GM12878 (cell line): Measurements from ENCODE around the gene CPSF4L. TPM values are rescaled to one million over a fixed set of nuclear protein-coding genes. Genes with fewer than 3 reads are reported as not detected.

ENCODE experiments used
- ATAC-seq: fragments of 200-7000 bp; cut with Tn5 transposase; 3 replicates; pipeline ENCODE4 v1.9.1; 2020; ENCODE audit warnings: mild to moderate bottlenecking, moderate library complexity
- BruUV-seq: library from RNA; stranded (reverse); fragments of 400-500 nt; replicated peaks from 2 replicates; lab custom pipeline; 2021; lab: Mats Ljungman, UMichigan
- CTCF ChIA-PET: fragments of 300-600 bp; sonication (Branson Sonifier 250); formaldehyde crosslinking; extraction: SDS; loops from one replicate; lab custom pipeline; 2021; ENCODE audit warnings: inconsistent platforms; lab: Yijun Ruan, JAX
- POLR2A ChIA-PET: fragments of 350-600 bp; formaldehyde crosslinking; extraction: SDS; loops from one replicate; lab custom pipeline; 2021; ENCODE audit warnings: inconsistent platforms; lab: Charles Lee
- RAD21 ChIA-PET: fragments of 300-600 bp; sonication (Branson Sonifier 250); formaldehyde crosslinking; loops from one replicate; lab custom pipeline; 2023; ENCODE audit warnings: antibody characterized with exemption; ENCODE audit not compliant: unreplicated experiment; lab: Charles Lee
- SMC1A ChIA-PET: fragments of 300-600 bp; sonication (Branson Sonifier 250); formaldehyde crosslinking; loops from one replicate; lab custom pipeline; 2023; ENCODE audit not compliant: unreplicated experiment, uncharacterized antibody; lab: Charles Lee
- DNase-seq: peaks from one replicate; pipeline ENCODE4 v3.0.0-alpha.2; 2011; ENCODE audit warnings: low read depth, low spot score
- FAIRE-seq: peaks from 3 replicates; lab custom pipeline; 2011; peaks lifted over from hg19 to GRCh38; lab: Jason Lieb, UNC
- H2AFZ ChIP-seq: 2 replicates; pipeline ENCODE4 v1.6.0; 2011; ENCODE audit warnings: low read depth, low read length, control low read depth; ENCODE audit not compliant: control insufficient read depth
- H3K27ac ChIP-seq: 2 replicates; pipeline ENCODE4 v1.5.1; 2011; ENCODE audit warnings: control low read depth; ENCODE audit not compliant: control insufficient read depth, insufficient read depth
- H3K27me3 ChIP-seq, 2 experiments: replicated peaks in 1 of 2; 2 replicates each; pipeline versions ENCODE4 v1.6.0 to v1.6.1; 2011; ENCODE audit warnings: low read length in 1 of 2; ENCODE audit not compliant: control insufficient read depth in 2 of 2, insufficient read depth in 2 of 2
- H3K36me3 ChIP-seq, 2 experiments: 2 replicates each; pipeline ENCODE4 v1.5.1; 2011; ENCODE audit warnings: low read length in 1 of 2; ENCODE audit not compliant: control insufficient read depth in 2 of 2, insufficient read depth in 2 of 2
- H3K4me1 ChIP-seq: 2 replicates; pipeline ENCODE4 v1.6.1; 2011; ENCODE audit warnings: mild to moderate bottlenecking, low read length, moderate library complexity, mixed read lengths; ENCODE audit not compliant: control insufficient read depth, insufficient read depth
- H3K4me2 ChIP-seq: 2 replicates; pipeline ENCODE4 v1.6.0; 2011; ENCODE audit warnings: control low read depth; ENCODE audit not compliant: control insufficient read depth, insufficient read depth
- H3K4me3 ChIP-seq: fragments of 200-600 bp; sonication (generic); 2 replicates; pipeline ENCODE4 v1.5.1; 2016
- H3K79me2 ChIP-seq: 2 replicates; pipeline ENCODE4 v1.6.0; 2011; ENCODE audit warnings: low read length; ENCODE audit not compliant: control insufficient read depth, insufficient read depth
- H3K9ac ChIP-seq: 2 replicates; pipeline ENCODE4 v1.8.0; 2011; ENCODE audit warnings: low read length, control low read depth, mixed read lengths; ENCODE audit not compliant: control insufficient read depth, insufficient read depth
- H3K9me3 ChIP-seq: replicated peaks from 3 replicates; pipeline ENCODE4 v1.5.1; 2011; ENCODE audit warnings: mild to moderate bottlenecking, low read length; ENCODE audit not compliant: control insufficient read depth, insufficient read depth
- H4K20me1 ChIP-seq: 2 replicates; pipeline ENCODE4 v1.6.0; 2011; ENCODE audit not compliant: control insufficient read depth, insufficient read depth
- ATF2 ChIP-seq: IDR thresholded peaks from 2 replicates; pipeline ENCODE4 v1.6.1; 2012; ENCODE audit warnings: low read length, inconsistent platforms
- BCL11A ChIP-seq: IDR thresholded peaks from 2 replicates; pipeline ENCODE4 v1.6.1; 2011; ENCODE audit warnings: low read depth, low read length
- BMI1 ChIP-seq: fragments of 450-650 bp; IDR thresholded peaks from 2 replicates; pipeline ENCODE4 v1.6.1; 2016; ENCODE audit warnings: mild to moderate bottlenecking, moderate library complexity, borderline replicate concordance
- CBX5 ChIP-seq: sonication (generic); IDR thresholded peaks from 2 replicates; pipeline ENCODE4 v1.6.1; 2016; ENCODE audit warnings: low read depth, moderate library complexity, mild to moderate bottlenecking, inconsistent platforms
- CHD1 ChIP-seq: IDR thresholded peaks from 2 replicates; pipeline ENCODE4 v1.6.1; 2012; ENCODE audit warnings: low read depth, low read length, improper control_type of control experiment
- CHD2 ChIP-seq: IDR thresholded peaks from 2 replicates; pipeline ENCODE4 v1.6.1; 2011; ENCODE audit warnings: low read depth, low read length, improper control_type of control experiment, borderline replicate concordance
- EED ChIP-seq: sonication (generic); IDR thresholded peaks from 2 replicates; pipeline ENCODE4 v1.6.1; 2016; ENCODE audit warnings: antibody characterized with exemption, low read depth
- ESRRA ChIP-seq: IDR thresholded peaks from 2 replicates; pipeline ENCODE4 v1.6.1; 2012; ENCODE audit warnings: mild to moderate bottlenecking, low read length, improper control_type of control experiment
- FOXK2 ChIP-seq: fragments of 450-650 bp; IDR thresholded peaks from 2 replicates; pipeline ENCODE4 v1.6.1; 2017; ENCODE audit warnings: mild to moderate bottlenecking, moderate library complexity
- FOXM1 ChIP-seq: IDR thresholded peaks from 2 replicates; pipeline ENCODE4 v1.6.1; 2012; ENCODE audit warnings: low read depth, mild to moderate bottlenecking, inconsistent platforms, low read length, moderate library complexity
- MXI1 ChIP-seq: fragments of 150-350 bp; IDR thresholded peaks from 2 replicates; pipeline ENCODE4 v1.6.1; 2011; ENCODE audit warnings: low read depth, mild to moderate bottlenecking, inconsistent platforms, low read length, improper control_type of control experiment
- NBN ChIP-seq: fragments of 450-650 bp; IDR thresholded peaks from 2 replicates; pipeline ENCODE4 v1.6.1; 2016
- NFYB ChIP-seq: IDR thresholded peaks from 2 replicates; pipeline ENCODE4 v1.6.1; 2011; ENCODE audit warnings: low read depth, mild to moderate bottlenecking, low read length, improper control_type of control experiment, moderate library complexity; ENCODE audit not compliant: insufficient read depth
- PAX5 ChIP-seq: IDR thresholded peaks from 2 replicates; pipeline ENCODE4 v1.6.1; 2011; ENCODE audit warnings: low read depth, low read length, borderline replicate concordance
- PAX8 ChIP-seq: fragments of 450-650 bp; IDR thresholded peaks from 2 replicates; pipeline ENCODE4 v1.6.1; 2017; ENCODE audit warnings: mild to moderate bottlenecking, moderate library complexity
- POLR2A ChIP-seq: IDR thresholded peaks from 2 replicates; pipeline ENCODE4 v1.6.1; 2011; ENCODE audit warnings: low read depth, mild to moderate bottlenecking, low read length
- RUNX3 ChIP-seq: IDR thresholded peaks from 2 replicates; pipeline ENCODE4 v1.6.1; 2012; ENCODE audit warnings: low read length, inconsistent platforms
- SIN3A ChIP-seq: IDR thresholded peaks from 2 replicates; pipeline ENCODE4 v1.6.1; 2012; ENCODE audit warnings: low read depth, low read length, improper control_type of control experiment
- SP1 ChIP-seq: IDR thresholded peaks from one replicate; pipeline ENCODE4 v1.6.1; 2011; ENCODE audit warnings: low read depth, low read length
- SREBF2 ChIP-seq: IDR thresholded peaks from 2 replicates; pipeline ENCODE4 v1.6.1; 2012; ENCODE audit warnings: mild to moderate bottlenecking, low read length
- SRF ChIP-seq, 2 experiments: IDR thresholded peaks; 2 replicates each; pipeline ENCODE4 v1.6.1; 2011; ENCODE audit warnings: low read depth in 2 of 2, low read length in 2 of 2, mild to moderate bottlenecking in 1 of 2, moderate library complexity in 1 of 2
- TCF7 ChIP-seq: IDR thresholded peaks from 2 replicates; pipeline ENCODE4 v1.6.1; 2014; ENCODE audit warnings: antibody characterized with exemption, borderline replicate concordance
- ZNF24 ChIP-seq: fragments of 450-650 bp; IDR thresholded peaks from 2 replicates; pipeline ENCODE4 v1.6.1; 2017; ENCODE audit warnings: antibody characterized with exemption, mild to moderate bottlenecking
- ZNF274 ChIP-seq: IDR thresholded peaks from one replicate; pipeline ENCODE4 v1.8.0; 2011; ENCODE audit not compliant: insufficient read length, insufficient read depth
- WGBS: methylation state at CpG from one replicate; pipeline ENCODE4 v1.1.6; 2016; ENCODE audit warnings: low lambda C conversion rate; ENCODE audit not compliant: insufficient replicate concordance, insufficient coverage; ENCODE audit errors: missing lambda C conversion rate; 5-methylcytosine and 5-hydroxymethylcytosine counted together
- in situ Hi-C: fragments of 300-500 bp; cut with MboI; formaldehyde crosslinking; loops from 9 replicates; pipeline ENCODE4 v1.14.3; 2018; ENCODE audit warnings: mixed read lengths
- intact Hi-C: fragments of 100-400 bp; cut with micrococcal nuclease; formaldehyde crosslinking; loops from one replicate; pipeline ENCODE4 v1.14.2; 2022; ENCODE audit not compliant: unreplicated experiment
- polyA plus RNA-seq, 11 experiments: library from polyadenylated mRNA; depleted of rRNA in 4 of 11; unstranded in 6 of 11; stranded (reverse) in 5 of 11; fragments of >200 nt; fragmentation: Nextera tagmentation in 4 of 11; fragmentation: Illumina TruSeq in 1 of 11; extraction: Ambion mirVana in 4 of 11; extraction: Trizol in 1 of 11; gene quantifications; 1 replicate in 1 of 11; 2 replicates in 10 of 11; pipeline versions ENCODE4 v1.2.1 to v1.2.3, GENCODE V29; 2011 to 2016; ENCODE audit warnings: inconsistent platforms in 2 of 11, missing spikeins in 2 of 11, low read depth in 1 of 11
- total RNA-seq, 4 experiments: library from RNA; depleted of rRNA in 3 of 4; stranded (reverse); fragments of >200 nt in 3 of 4; fragmentation: Illumina TruSeq in 1 of 4; extraction: Trizol in 1 of 4; gene quantifications; 2 replicates each; pipeline versions ENCODE4 v1.2.1 to v1.2.3, GENCODE V29; 2013 to 2021
- TF ChIP-seq, protein P1 (sequence below): fragments of 450-650 bp; IDR thresholded peaks from 2 replicates; pipeline ENCODE4 v1.6.1; 2017; ENCODE audit warnings: low read depth, mild to moderate bottlenecking, moderate library complexity

The CPSF4L gene
- total and polyA plus RNA-seq, 10 of the 15 experiments (the other 5 are each of a cell fraction or from before 2014, with no cell fraction given): not detected

DNA sequence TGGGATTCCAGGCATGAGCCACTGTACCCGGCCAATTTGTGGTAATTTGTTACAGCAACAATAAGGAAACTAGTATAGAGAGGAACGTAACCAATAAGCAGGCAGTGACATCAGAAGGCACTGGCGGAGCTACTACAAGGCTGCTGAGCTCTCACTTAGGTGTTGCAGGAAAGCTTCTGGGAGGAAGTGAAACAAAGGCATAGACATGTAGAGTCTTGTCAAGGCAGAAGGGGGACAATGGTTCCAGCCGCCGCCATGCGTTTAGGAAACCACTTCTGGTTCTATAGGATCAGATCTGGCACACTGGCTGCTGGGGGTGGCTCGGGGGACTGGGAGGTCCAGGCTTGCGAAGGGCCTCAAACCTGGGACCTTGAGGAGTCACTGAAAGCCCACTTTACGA is 9.4 kb upstream of the CPSF4L start:
- ATAC-seq (peak; percentile 99), DNase-seq (peak; percentile 88), FAIRE-seq (peak; percentile 95)
- SMC1A ChIA-PET: interaction anchor here (1.0 to 2.8 kb wide), 15 partner anchors 10 to 543 kb away, joined by 3 to 19 read pairs (median 5); partner anchors contain the start of genes CDC42EP4 and CPSF4L
- no peaks in the 10 kb centered on the region for H3K9me3 ChIP-seq
- POLR2A ChIA-PET: interaction anchor here (0.6 to 1.9 kb wide), 11 partner anchors 11 to 810 kb away, joined by 3 to 16 read pairs (median 5); no protein-coding TSS in a partner anchor
- WGBS: 13% methylated on average over 9 of the region's 9 CpGs
- no peaks in the 10 kb centered on the region for H4K20me1 ChIP-seq
- H3K9ac ChIP-seq: no peak overlapping the region
- peak overlapping the region; percentile 82 for H3K27ac ChIP-seq
- H3K79me2 ChIP-seq: no peaks in the 10 kb centered on the region
- H3K4me2 ChIP-seq: peak overlapping the region; percentile 54; the same call in 1 of the 2 replicates
- BruUV-seq: no TSS peak
- in situ Hi-C loops: loop anchor here (5.0 to 10.0 kb wide), 2 partner anchors 36 to 924 kb away; no protein-coding TSS in a partner anchor
- H3K4me3 ChIP-seq: no peak overlapping the region
- H3K27me3 ChIP-seq: no peaks in the 10 kb centered on the region
- H2AFZ ChIP-seq: peak overlapping the region; percentile 77
- RAD21 ChIA-PET: interaction anchor here (0.7 to 2.3 kb wide), 17 partner anchors 10 to 544 kb away, joined by 3 to 18 read pairs (median 5); no protein-coding TSS in a partner anchor
- intact Hi-C loops: loop anchor here (1.0 kb wide), 1 partner anchor 41 kb away; the partner anchor contains the start of gene CDC42EP4
- H3K4me1 ChIP-seq: peaks cover 14% of the 10 kb centered on the region
- CTCF ChIA-PET: interaction anchor here (0.7 to 1.8 kb wide), 11 partner anchors 9 to 545 kb away, joined by 3 to 8 read pairs (median 6); partner anchors contain the start of genes COG1 and CPSF4L
- no peaks in the 10 kb centered on the region for H3K36me3 ChIP-seq
- TF ChIP-seq POLR2A (0 out of 2 replicates have a peak, but pooled peaks have one; percentile 38), ZNF24 (peak; percentile 44; the same call in 1 of the 2 replicates), CHD2 (peak; percentile 47; the same call in 1 of the 2 replicates), BMI1 (peak; percentile 39; the same call in 1 of the 2 replicates), NBN (peak; percentile 94), MXI1 (no peak), ZNF274 (no peak), ATF2 (peak; percentile 49; the same call in 1 of the 2 replicates), PAX5 (peak; percentile 86), SIN3A (no peak), CBX5 (0 out of 2 replicates have a peak, but pooled peaks have one; percentile 60), NFYB (peak; percentile 78), SP1 (peak; percentile 64), RUNX3 (peak; percentile 70), PAX8 (peak; percentile 82; the same call in 1 of the 2 replicates), TCF7 (no peak), BCL11A (peak; percentile 77), CHD1 (peak; percentile 95; the same call in 1 of the 2 replicates), SRF (IDR thresholded peaks at IDR 0.05; ENCODE audit: low read depth in 2 of 2, low read length in 2 of 2) (0 out of 4 replicates have a peak, but pooled peaks of 1 of the 2 experiments have one; percentile 8), SREBF2 (no peak), FOXK2 (peak; percentile 21; the same call in 1 of the 2 replicates), FOXM1 (no peak), EED (peak; percentile 88), ESRRA (no peak)
- TF ChIP-seq, protein P1, sequence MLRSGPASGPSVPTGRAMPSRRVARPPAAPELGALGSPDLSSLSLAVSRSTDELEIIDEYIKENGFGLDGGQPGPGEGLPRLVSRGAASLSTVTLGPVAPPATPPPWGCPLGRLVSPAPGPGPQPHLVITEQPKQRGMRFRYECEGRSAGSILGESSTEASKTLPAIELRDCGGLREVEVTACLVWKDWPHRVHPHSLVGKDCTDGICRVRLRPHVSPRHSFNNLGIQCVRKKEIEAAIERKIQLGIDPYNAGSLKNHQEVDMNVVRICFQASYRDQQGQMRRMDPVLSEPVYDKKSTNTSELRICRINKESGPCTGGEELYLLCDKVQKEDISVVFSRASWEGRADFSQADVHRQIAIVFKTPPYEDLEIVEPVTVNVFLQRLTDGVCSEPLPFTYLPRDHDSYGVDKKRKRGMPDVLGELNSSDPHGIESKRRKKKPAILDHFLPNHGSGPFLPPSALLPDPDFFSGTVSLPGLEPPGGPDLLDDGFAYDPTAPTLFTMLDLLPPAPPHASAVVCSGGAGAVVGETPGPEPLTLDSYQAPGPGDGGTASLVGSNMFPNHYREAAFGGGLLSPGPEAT: peak; percentile 85
